Activated T-cell treated with anti-CD3 and anti-CD28 coated beads for 24 hours (primary cell): ENCODE data around the gene FBN1.

ENCODE experiments used
- DNase-seq: peaks from one replicate; pipeline ENCODE4 v3.0.0-alpha.2; 2020; ENCODE audit warnings: low read depth

The FBN1 gene

GRCh38 chr15:48396020-48396419, 249.5 kb downstream of the FBN1 start:
- no peak for DNase-seq

- DNase-seq = no peak
Measured at GRCh38 chr15:48395521-48396011, 249.9 kb downstream of the FBN1 start.

GRCh38 chr15:48394970-48395369, 250.5 kb downstream of the FBN1 start:
- DNase-seq = no peak

- no peak for DNase-seq
Measured at GRCh38 chr15:48393645-48394506, 251.6 kb downstream of the FBN1 start.

- no peak for DNase-seq
Measured at GRCh38 chr15:48392356-48392755, 253.2 kb downstream of the FBN1 start.

- no peak for DNase-seq
Measured at GRCh38 chr15:48391950-48392349, 253.6 kb downstream of the FBN1 start.

- no peak for DNase-seq
Measured at GRCh38 chr15:48389691-48390143, 255.8 kb downstream of the FBN1 start.

GRCh38 chr15:48388910-48389309, 256.6 kb downstream of the FBN1 start:
- no peak for DNase-seq

- DNase-seq = no peak
Measured at GRCh38 chr15:48388016-48388851, 257.3 kb downstream of the FBN1 start.

- no peak for DNase-seq
Measured at GRCh38 chr15:48385031-48385830, 260.3 kb downstream of the FBN1 start.

GRCh38 chr15:48384616-48385015, 260.9 kb downstream of the FBN1 start:
- no peak for DNase-seq

GRCh38 chr15:48383031-48383430, 262.5 kb downstream of the FBN1 start:
- DNase-seq = no peak

GRCh38 chr15:48381861-48382260, 263.6 kb downstream of the FBN1 start:
- no peak for DNase-seq

- no peak for DNase-seq
Measured at GRCh38 chr15:48380198-48380597, 265.3 kb downstream of the FBN1 start.

GRCh38 chr15:48375767-48376166, 269.7 kb downstream of the FBN1 start:
- DNase-seq = no peak

- no peak for DNase-seq
Measured at GRCh38 chr15:48374472-48374871, 271.0 kb downstream of the FBN1 start.

- no peak for DNase-seq
Measured at GRCh38 chr15:48373821-48374451, 271.6 kb downstream of the FBN1 start.

- DNase-seq = no peak
Measured at GRCh38 chr15:48371961-48372360, 273.5 kb downstream of the FBN1 start.

- no peak for DNase-seq
Measured at GRCh38 chr15:48371550-48371949, 274.0 kb downstream of the FBN1 start.

- no peak for DNase-seq
Measured at GRCh38 chr15:48370460-48370859, 275.0 kb downstream of the FBN1 start.

- no peak for DNase-seq
Measured at GRCh38 chr15:48367483-48367882, 278.0 kb downstream of the FBN1 start.
